A172 (cell line): ENCODE data around the gene ARL4A. TPM values are rescaled to one million over a fixed set of nuclear protein-coding genes. Genes with fewer than 3 reads are reported as not detected.

ENCODE experiments used
- DNase-seq: peaks from one replicate; pipeline ENCODE4 v3.0.0-alpha.2; 2015; ENCODE audit warnings: low spot score
- total RNA-seq: library from RNA; depleted of rRNA; stranded (reverse); fragments of >200 nt; shearing (Covaris generic); gene quantifications from 2 replicates; pipeline ENCODE4 v1.2.3, GENCODE V29; 2014; rRNA removed

The ARL4A gene
- total RNA-seq, 1 experiment from 2014 or later = 62.1 TPM

DNA sequence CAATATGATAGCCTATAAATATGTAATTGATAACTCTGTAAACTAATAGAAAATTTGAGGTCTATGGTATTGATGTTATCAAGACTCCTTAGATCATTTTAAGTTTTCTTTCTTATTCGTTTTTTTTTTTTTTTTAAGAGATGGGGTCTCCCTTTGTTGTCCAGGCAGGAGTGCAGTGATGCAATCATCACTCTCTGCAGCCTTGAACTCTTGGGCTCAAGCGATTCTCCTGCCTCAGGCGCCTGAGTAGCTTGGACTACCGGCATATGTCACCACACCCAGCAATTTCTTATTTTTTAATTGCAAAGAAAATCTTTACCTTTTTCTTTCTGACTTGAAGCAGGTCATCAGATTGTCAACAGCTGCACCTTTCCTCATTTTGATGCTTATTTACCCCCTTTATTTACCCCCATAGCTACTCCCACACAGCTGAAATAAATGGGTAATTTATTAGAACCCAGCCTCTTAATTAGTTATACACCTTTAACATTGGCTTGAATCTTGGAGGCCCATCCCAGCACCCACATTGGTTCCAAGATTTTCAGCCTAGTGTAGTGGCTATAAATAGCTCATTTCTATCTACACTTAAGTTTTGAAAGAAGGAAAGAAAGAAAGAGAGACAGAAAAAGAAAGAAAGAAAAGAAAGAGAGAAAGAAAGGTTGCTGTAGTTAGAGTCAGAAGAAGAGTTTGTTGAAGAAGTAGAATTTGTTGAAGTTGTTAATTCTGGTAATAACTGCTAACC is 38.3 kb downstream of the ARL4A start:
- DNase-seq = no peak

DNA sequence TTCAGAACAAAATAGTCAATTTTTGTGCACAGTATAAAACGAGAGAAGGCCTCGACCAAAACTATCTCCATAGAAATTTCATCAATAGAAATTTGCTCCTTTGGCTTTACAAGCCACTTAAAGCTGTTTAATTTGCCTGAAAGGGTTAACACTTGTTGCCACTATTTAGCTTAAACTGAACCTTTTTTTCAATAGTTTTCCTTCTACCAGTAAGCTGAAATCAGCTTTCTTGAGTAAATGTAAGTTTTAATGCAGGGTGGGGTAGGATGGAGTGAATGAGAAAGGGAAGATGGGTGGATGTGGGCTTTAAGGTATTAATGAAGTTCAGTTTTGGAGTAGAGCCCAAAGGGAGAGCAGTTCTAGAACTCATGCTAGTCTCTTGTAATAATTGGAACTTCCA is 39.5 kb downstream of the ARL4A start:
- DNase-seq = no peak

DNA sequence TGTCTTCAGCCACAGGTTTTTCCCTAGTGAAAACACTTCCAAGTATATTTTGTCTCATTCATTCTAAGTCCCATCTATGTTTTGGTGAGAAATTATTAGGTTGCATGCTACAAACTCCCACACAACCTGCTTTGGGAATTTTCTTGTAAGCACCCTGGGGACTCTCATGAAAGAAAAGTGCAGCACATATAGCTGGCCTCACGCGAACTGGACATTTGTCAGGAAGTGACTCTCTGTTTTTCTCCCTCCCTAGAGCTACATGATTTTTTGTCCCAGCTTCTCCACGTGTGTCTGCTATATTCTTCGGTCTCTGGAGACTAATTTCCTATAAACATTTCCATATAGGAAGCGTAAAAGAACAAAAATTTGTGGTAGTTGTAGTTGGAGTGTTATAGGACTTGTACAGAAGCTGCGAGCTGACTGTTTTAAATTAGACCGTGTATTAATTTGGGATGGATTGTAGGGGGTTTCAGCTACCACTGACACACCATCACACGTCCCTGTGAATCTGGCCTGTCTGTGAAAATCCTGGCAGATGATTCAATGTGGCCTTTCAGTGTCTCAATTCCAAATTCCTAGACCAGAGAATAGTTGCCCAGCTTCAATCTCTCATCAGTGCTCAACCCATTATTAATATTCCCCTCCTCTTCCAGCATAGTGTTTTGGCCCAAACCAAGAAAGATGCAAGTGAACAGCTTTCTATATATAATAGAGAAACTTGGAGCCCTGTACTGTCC is 40.2 kb downstream of the ARL4A start:
- DNase-seq = no peak

DNA sequence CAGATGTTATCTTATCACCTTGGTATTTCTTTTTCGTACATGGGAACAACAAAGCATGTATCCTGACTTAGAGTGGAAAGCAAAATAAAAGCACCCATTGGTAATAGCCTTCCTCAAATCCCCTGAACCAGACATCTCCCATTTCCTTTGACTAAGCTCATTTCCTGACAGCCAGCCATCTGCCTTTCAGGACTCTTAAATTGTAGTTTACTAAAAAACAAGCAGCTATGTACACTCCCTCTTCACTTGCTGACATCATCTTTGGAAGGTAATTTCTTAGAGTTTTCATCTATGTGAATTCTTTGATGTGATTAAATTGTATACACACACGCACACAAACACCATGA is 40.7 kb downstream of the ARL4A start:
- peak; percentile 46 for DNase-seq

DNA sequence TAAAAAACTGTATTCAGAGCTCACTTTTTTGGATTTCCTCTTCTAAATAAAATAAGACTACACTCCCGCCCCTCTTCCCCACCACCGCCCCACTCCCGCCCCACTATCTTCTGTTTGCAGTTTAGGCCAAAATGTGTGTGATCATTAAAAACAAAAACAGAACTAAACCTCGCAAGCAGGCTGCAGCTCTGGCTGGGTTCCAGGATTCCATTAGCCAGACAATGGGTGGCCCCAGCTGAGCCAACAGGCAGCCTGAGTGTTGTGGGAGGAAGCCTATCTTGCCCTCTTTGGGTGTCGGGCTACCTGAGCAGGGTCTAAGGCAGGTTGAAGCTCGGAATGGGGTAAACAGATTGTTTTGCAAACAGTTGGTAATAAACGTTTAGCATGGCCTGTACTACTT is 41.7 kb downstream of the ARL4A start:
- DNase-seq = peak; percentile 42

DNA sequence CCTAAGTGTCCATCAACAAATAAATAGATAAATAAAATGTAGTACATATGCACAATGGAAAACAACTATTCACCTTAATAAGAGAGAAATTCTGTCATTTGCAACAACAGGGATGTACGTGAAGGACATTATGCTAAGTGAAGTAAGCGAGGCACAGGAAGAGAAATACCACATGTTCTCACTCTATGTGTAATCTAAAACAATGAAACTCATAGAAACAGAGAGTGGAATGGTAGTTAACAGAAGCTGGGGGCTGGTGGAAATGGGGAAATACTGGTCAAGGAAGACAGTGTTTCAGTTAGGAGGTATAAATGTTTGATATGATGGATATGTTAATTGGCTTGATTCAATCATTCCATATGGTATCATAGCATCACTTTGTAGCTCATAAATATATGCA is 43.1 kb downstream of the ARL4A start:
- no peak for DNase-seq

DNA sequence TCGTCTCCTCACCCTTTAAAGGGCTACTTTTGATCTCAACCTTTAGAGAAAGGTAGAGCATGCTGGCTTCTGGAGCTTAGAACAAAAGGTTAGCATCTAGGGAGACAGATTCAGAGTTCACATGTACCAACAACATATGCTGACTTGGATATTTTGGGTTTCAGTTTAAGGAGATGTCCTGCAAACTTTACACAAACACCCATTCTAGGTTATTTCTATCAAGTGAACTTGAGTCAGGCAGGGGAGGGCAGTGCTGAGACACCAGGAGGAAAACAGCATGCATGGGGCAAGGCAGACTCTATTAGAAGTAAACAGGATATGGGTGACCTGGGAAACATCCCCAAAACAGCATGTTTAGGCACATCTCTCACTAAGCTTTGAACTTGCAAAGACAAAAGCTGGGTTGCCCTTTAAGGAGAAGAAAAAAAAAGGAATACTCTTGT is 43.8 kb downstream of the ARL4A start:
- DNase-seq = peak; percentile 41

DNA sequence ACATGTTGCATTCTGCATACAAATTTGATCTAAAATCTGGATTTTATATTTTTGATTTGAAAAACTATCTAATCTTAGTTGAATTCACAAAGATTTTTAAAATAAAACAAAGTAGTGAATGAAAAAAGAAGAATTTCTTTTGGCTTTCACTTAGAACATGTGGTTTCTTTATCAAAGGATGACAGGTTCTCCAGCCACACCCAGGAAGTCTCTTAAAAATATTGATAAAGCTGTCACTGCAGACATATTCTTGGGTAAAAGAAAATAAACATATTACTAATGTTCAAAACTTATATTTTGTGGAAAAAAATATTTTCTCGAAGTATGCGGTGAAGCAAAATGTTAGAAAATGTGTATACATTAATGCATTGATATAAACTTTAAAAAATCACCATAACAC is 44.3 kb downstream of the ARL4A start:
- peak; percentile 23 for DNase-seq

DNA sequence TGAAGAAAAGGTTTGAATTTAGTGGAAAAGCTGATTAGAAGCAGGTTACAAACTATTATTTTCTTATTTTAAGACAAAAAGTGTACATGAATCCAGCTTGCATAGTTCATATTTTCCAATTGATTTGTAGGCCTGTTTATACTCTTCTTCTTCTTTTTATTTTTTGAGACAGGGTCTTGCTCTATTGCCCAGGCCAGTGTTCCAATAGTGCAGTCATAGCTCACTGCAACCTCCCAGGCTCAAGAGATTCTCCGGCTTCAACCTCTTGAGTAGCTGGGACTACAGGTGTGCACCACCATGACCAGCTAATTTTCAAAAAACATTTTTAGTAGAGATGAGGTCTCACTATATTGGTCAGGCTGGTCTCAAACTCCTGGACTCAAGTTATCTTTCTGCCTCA is 45.0 kb downstream of the ARL4A start:
- DNase-seq = no peak

DNA sequence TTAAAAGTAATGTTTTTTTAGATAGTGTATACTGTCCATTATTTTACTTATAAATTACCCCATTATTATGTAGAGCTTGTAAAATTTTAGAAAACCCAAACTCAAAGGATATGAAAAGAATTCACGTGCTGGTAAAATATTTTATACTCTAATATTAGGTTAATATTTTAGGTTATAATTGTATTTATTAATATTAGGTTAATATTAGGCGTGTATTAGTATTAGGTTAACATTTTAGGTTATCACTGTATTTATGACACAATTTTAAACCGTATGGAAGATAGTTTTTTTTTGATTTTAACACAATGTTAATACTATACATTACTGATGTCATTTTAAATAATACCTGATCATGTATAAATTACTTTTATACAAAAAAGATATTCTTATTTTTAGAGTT is 48.5 kb downstream of the ARL4A start:
- DNase-seq = no peak

DNA sequence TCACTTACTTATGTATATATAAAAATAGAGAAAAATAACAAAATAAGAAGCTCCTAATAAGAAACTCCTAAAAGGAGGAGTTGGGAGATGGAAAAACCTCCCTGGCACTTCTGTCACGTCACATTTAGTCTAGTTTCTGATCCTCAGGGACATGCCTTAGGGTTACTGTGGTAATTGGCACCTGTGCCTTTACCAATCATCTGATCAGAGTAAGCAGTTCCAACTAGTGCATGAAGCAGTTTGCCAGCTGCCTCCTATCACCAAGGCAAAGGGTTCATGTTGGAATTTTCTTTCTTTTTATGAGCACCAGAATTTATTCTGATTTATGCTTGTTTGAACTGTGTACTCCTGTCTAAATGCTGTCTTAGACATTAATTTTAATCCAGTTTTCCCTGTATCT is 49.9 kb downstream of the ARL4A start:
- no peak for DNase-seq

DNA sequence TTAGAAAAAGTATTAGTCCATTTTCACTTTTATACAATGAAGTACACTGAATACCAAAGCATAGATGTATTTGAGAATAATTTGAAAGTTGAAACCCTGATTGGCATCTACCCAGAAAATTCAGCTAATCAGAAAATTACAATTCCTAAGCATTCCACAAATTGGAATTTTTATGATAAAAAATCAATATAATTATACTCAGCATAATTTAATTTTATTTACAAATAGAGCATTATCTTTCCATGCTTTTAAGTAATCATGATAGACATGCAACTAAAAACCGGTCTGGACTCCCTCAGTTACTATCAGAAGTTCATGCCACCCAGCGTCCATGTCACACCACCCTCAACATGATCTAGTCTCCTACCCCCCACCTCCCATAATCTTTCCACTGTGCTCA is 50.4 kb downstream of the ARL4A start:
- no peak for DNase-seq

DNA sequence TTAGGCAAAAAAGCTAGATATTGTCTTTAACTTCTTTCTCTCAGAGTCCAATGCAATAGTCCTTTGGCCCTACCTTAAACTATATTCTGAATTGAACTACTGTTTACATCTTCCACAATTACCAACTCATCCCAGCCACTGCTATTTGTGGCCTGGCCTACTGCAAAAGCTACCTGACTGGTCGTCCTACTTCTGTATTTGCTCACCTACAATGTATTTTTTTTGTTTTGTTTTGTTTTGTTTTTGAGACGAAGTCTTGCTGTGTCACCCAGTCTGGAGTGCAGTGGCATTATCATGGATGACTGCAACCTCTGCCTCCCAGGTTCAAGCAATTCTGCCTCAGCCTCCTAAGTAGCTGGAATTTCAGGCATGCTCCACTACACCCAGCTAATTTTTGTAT is 51.2 kb downstream of the ARL4A start:
- no peak for DNase-seq

Other genes with a start within 250 kb of the ARL4A start
- gene SCIN, start 116.9 kb upstream of the ARL4A start, total RNA-seq = not detected in 2 replicates